Adipose tissue (tissue), 3 donors: Measurements from ENCODE around the gene FKBP5. TPM values are rescaled to one million over a fixed set of nuclear protein-coding genes. Genes with fewer than 3 reads are reported as not detected.

Experiments used
- H3K27ac ChIP-seq: one replicate; pipeline ENCODE4 v1.5.1; 2013; ENCODE audit warnings: low read depth, low read length
- WGBS, 3 donors: extraction: QIAGEN DNeasy Blood & Tissue Kit; methylation state at CpG; one replicate each; pipeline ENCODE4 v1.1.7; 2013; 5-methylcytosine and 5-hydroxymethylcytosine counted together
- polyA plus RNA-seq, 3 donors: library from polyadenylated mRNA; stranded (reverse); fragments of 200-250 nt; gene quantifications; one replicate each; pipeline ENCODE4 v1.2.3, GENCODE V29; 2013
- donor health status: healthy with polysubstance abuse.
- donor health status: Bipolar disorder and iron deficiency.
- donor health status: healthy.

FKBP5 gene
- polyA plus RNA-seq, 3 donors: 111 to 356 (median 181) TPM

GRCh38 chr6:35638679-35639078 lies 50.0 kb downstream of the FKBP5 start:
- 69 to 87% (median 86%) methylated on average over 3 of the region's 3 CpGs for WGBS, 3 donors
- H3K27ac ChIP-seq: no peak overlapping the region

GRCh38 chr6:35637911-35638310 lies 50.8 kb downstream of the FKBP5 start:
- no peak overlapping the region for H3K27ac ChIP-seq
- 50 to 96% (median 86%) methylated on average over 1 of the region's 1 CpG for WGBS, 3 donors

GRCh38 chr6:35635601-35636597 lies 52.8 kb downstream of the FKBP5 start:
- WGBS, 3 donors: 86 to 89% (median 88%) methylated on average over 4 of the region's 4 CpGs
- no peak overlapping the region for H3K27ac ChIP-seq

GRCh38 chr6:35634316-35634715 lies 54.4 kb downstream of the FKBP5 start:
- H3K27ac ChIP-seq: no peak overlapping the region
- 15 to 38% (median 26%) methylated on average over 2 of the region's 2 CpGs for WGBS, 3 donors

GRCh38 chr6:35633579-35634089 lies 55.1 kb downstream of the FKBP5 start:
- WGBS, 3 donors: 75 to 98% (median 95%) methylated on average over 4 of the region's 4 CpGs
- no peak overlapping the region for H3K27ac ChIP-seq

- WGBS, 3 donors: 93 to 100% (median 96%) methylated on average over 7 of the region's 7 CpGs
Measured at GRCh38 chr6:35629876-35630378, 58.8 kb downstream of the FKBP5 start.

GRCh38 chr6:35626401-35626800 lies 62.3 kb downstream of the FKBP5 start:
- H3K27ac ChIP-seq: no peak overlapping the region
- 75 to 85% (median 81%) methylated on average over 2 of the region's 2 CpGs for WGBS, 3 donors

More at GRCh38 chr6:35629876-35630378, 58.8 kb downstream of the FKBP5 start:
- no peak overlapping the region for H3K27ac ChIP-seq

- WGBS, 3 donors: 81 to 90% (median 87%) methylated on average over 9 of the region's 9 CpGs
- H3K27ac ChIP-seq: no peak overlapping the region
Measured at GRCh38 chr6:35624341-35625070, 64.2 kb downstream of the FKBP5 start.

DNA sequence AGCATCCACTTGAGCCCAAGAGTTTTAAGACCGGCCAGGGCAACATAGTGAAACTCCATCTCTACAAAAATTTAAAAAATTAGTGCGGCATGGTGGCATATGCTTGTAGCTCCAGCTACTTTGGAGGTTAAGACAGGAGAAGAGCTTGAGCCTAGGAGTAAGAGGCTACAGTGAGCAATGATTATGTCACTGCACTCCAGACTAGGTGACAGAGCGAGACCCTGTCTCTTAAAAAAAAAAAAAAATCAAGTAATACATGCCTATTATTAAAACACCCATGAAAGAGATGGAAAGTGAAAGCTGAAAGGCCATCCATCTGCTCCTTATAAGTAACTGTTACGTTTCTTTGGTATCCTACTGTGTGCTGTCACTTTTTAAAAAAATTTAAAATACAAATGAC lies 66.4 kb downstream of the FKBP5 start:
- H3K27ac ChIP-seq: no peak overlapping the region
- WGBS, 3 donors: 97% methylated on average over 4 of the region's 4 CpGs

DNA sequence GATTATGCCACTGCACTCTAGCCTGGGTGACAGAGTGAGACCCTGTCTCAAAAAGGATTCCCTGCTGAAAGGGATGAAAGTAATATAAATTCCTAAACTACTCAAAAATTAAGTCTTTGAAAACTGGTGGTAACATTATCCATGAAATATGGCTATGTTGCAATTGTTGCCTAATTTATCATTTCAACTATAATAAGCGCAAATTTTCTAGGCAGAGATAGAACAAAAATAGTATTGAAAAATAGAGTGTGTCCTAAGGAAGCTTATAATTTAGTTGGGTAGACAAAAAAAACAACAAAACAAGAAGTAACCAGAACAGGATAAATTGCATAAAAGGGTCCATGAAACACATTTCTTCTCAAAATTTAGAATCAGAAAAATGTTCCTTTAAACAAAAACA lies 68.0 kb downstream of the FKBP5 start:
- 50 to 98% (median 54%) methylated on average over 1 of the region's 1 CpG for WGBS, 3 donors
- no peak overlapping the region for H3K27ac ChIP-seq

GRCh38 chr6:35613762-35614161 lies 75.0 kb downstream of the FKBP5 start:
- WGBS, 3 donors: 94 to 100% (median 95%) methylated on average over 1 of the region's 1 CpG
- H3K27ac ChIP-seq: no peak overlapping the region

- 69 to 79% (median 71%) methylated on average over 3 of the region's 3 CpGs for WGBS, 3 donors
- no peak overlapping the region for H3K27ac ChIP-seq
Measured at GRCh38 chr6:35611240-35611639, 77.5 kb downstream of the FKBP5 start.

- WGBS, 3 donors: 96 to 97% (median 96%) methylated on average over 3 of the region's 3 CpGs
- no peak overlapping the region for H3K27ac ChIP-seq
Measured at GRCh38 chr6:35610830-35611229, 77.9 kb downstream of the FKBP5 start.

DNA sequence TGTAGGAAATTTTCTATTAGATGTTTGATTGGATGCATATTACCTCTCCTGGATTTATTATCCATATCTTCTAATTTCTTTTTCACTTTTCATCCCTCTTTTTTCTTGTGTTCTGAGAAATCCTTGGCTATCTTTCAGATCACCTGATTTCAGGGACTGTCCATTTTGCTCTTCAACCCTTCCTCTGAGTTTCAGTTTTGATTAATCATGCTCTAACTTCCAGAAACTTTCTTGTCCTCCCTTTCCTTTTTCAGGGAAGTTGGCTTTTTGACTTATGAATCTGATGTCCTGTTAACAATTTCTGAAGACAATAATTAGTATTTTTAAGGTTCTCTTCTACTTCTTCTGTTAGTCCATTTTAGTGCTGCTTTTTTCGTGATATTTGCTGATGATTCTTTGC lies 79.1 kb downstream of the FKBP5 start:
- no peak overlapping the region for H3K27ac ChIP-seq
- 95 to 100% (median 96%) methylated on average over 1 of the region's 1 CpG for WGBS, 3 donors

- 86 to 95% (median 91%) methylated on average over 13 of the region's 13 CpGs for WGBS, 3 donors
- H3K27ac ChIP-seq: no peak overlapping the region
Measured at GRCh38 chr6:35607517-35608233, 81.0 kb downstream of the FKBP5 start.

GRCh38 chr6:35605600-35605999 lies 83.1 kb downstream of the FKBP5 start:
- H3K27ac ChIP-seq: no peak overlapping the region
- 98 to 99% (median 98%) methylated on average over 6 of the region's 6 CpGs for WGBS, 3 donors

- WGBS, 3 donors: 80 to 94% (median 94%) methylated on average over 9 of the region's 9 CpGs
- no peak overlapping the region for H3K27ac ChIP-seq
Measured at GRCh38 chr6:35603326-35604202, 85.2 kb downstream of the FKBP5 start.
